GM18867 (cell line): ENCODE data around the gene ZBTB2.
"Not testable (repeated sequence)": the region's sequence is repeated elsewhere in the genome, so short reads cannot be mapped to it uniquely, and the experiment has no call there.

Experiments used
- ATAC-seq: cut with Tn5 transposase; IDR thresholded peaks from one replicate; pipeline ENCODE4 v1.9.1; 2021; ENCODE audit warnings: mild to moderate bottlenecking, moderate library complexity; ENCODE audit not compliant: unreplicated experiment

The ZBTB2 gene

GRCh38 chr6:151375833-151376232 lies 15.5 kb downstream of the ZBTB2 start:
- no peak for ATAC-seq

GRCh38 chr6:151374036-151374683 lies 17.2 kb downstream of the ZBTB2 start:
- ATAC-seq = no peak

GRCh38 chr6:151372164-151372563 lies 19.2 kb downstream of the ZBTB2 start:
- ATAC-seq = no peak

- no peak for ATAC-seq
These were observed 20.8 kb downstream of the ZBTB2 start for GRCh38 chr6:151370509-151371078.

- ATAC-seq = no peak
These were observed 26.1 kb downstream of the ZBTB2 start for GRCh38 chr6:151365233-151365632.

GRCh38 chr6:151359486-151359885 lies 31.9 kb downstream of the ZBTB2 start:
- no peak for ATAC-seq

- no peak for ATAC-seq
These were observed 32.9 kb downstream of the ZBTB2 start for GRCh38 chr6:151358475-151358874.

- ATAC-seq = no peak
These were observed 33.5 kb downstream of the ZBTB2 start for GRCh38 chr6:151357758-151358436.

- ATAC-seq = not testable (repeated sequence)
These were observed 34.4 kb downstream of the ZBTB2 start for GRCh38 chr6:151356983-151357382.

- no peak for ATAC-seq
These were observed 37.6 kb downstream of the ZBTB2 start for GRCh38 chr6:151353795-151354194.

- no peak for ATAC-seq
These were observed 38.7 kb downstream of the ZBTB2 start for GRCh38 chr6:151352410-151353396.

- ATAC-seq = no peak
These were observed 39.6 kb downstream of the ZBTB2 start for GRCh38 chr6:151351731-151352130.

GRCh38 chr6:151351146-151351700 lies 40.1 kb downstream of the ZBTB2 start:
- ATAC-seq = no peak

- ATAC-seq = no peak
These were observed 40.8 kb downstream of the ZBTB2 start for GRCh38 chr6:151350442-151351145.

- ATAC-seq = no peak
These were observed 41.6 kb downstream of the ZBTB2 start for GRCh38 chr6:151349651-151350270.

GRCh38 chr6:151342750-151343149 lies 48.6 kb downstream of the ZBTB2 start:
- ATAC-seq = not testable (repeated sequence)

- no peak for ATAC-seq
These were observed 49.7 kb downstream of the ZBTB2 start for GRCh38 chr6:151341476-151342195.

- ATAC-seq = no peak
These were observed 51.0 kb downstream of the ZBTB2 start for GRCh38 chr6:151340219-151340978.
